ENCODE measurements around the gene RAD23A.
A peak's percentile ranks its signal among the peaks of the same experiment; 100 is the strongest.

Gene RAD23A

GRCh38 chr19:12983542-12984142 is 38.0 kb downstream of the RAD23A start:
- TF ChIP-seq CTCF (IDR thresholded peaks at IDR 0.05) = peak; percentile 97

GRCh38 chr19:12984143-12984627 is 38.5 kb downstream of the RAD23A start:
- no peak for TF ChIP-seq CTCF (IDR thresholded peaks at IDR 0.05)

GRCh38 chr19:12984683-12985048 is 39.0 kb downstream of the RAD23A start:
- no peak for TF ChIP-seq CTCF (IDR thresholded peaks at IDR 0.05)

GRCh38 chr19:12985049-12985776 is 39.6 kb downstream of the RAD23A start:
- no peak for TF ChIP-seq CTCF (IDR thresholded peaks at IDR 0.05)

GRCh38 chr19:12986726-12987125 is 41.1 kb downstream of the RAD23A start:
- no peak for TF ChIP-seq CTCF (IDR thresholded peaks at IDR 0.05)

- TF ChIP-seq CTCF (IDR thresholded peaks at IDR 0.05) = no peak
Observed at GRCh38 chr19:12987190-12987589, 41.5 kb downstream of the RAD23A start.

- TF ChIP-seq CTCF (IDR thresholded peaks at IDR 0.05) = no peak
Observed at GRCh38 chr19:12987781-12988180, 42.1 kb downstream of the RAD23A start.

All from LNCAP (cell line).